Retinal pigment epithelial cell (primary cell): Measurements from ENCODE around the gene CELSR2.
"Not testable (repeated sequence)": the region's sequence is repeated elsewhere in the genome, so short reads cannot be mapped to it uniquely, and the experiment has no call there.

Experiments used
- DNase-seq: peaks from one replicate; pipeline ENCODE4 v3.0.0-alpha.2; 2010; ENCODE audit warnings: low read depth
- H3K4me3 ChIP-seq: 2 replicates; pipeline ENCODE4 v1.5.1; 2011; ENCODE audit warnings: mild to moderate bottlenecking, low read length, control low read depth, moderate library complexity
- CTCF ChIP-seq: conservative IDR thresholded peaks from 2 replicates; pipeline ENCODE4 v1.5.1; 2011; ENCODE audit warnings: low read depth, low read length, control low read depth, inconsistent platforms

Gene CELSR2

DNA sequence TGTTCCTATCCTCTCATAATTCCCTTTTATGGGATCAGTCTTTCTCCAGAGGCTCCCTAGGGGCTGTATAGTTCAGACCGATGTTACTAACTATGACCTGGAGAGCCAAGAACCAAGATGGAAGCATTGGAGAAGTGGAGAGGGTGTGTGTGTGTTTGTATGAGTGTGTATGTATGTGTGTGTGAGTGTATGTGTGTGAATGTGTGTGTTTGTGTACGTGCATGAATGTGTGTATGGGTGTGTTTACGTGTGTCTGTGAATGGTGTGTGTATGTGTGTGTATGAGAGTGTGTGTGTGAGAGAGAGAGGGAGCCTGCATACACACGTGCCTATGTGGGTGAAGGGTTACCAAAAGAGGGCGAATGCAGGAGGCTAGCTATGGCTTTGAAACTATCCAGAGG, 52.5 kb downstream of the CELSR2 start:
- TF ChIP-seq CTCF, result no peak
- H3K4me3 ChIP-seq, result no peak overlapping the region
- no peak for DNase-seq

GRCh38 chr1:109304226-109304920, 55.0 kb downstream of the CELSR2 start:
- no peak for DNase-seq
- H3K4me3 ChIP-seq, result no peak overlapping the region
- no peak for TF ChIP-seq CTCF

GRCh38 chr1:109305991-109306390, 56.7 kb downstream of the CELSR2 start:
- peak; percentile 11 for TF ChIP-seq CTCF

GRCh38 chr1:109306832-109307273, 57.5 kb downstream of the CELSR2 start, which contains the start of gene MYBPHL:
MYBPHL (minus strand) TSS chr1:109307011; CDS start chr1:109306991, 20 bp downstream.
- peak; percentile 38 for DNase-seq
- TF ChIP-seq CTCF, result no peak

More at GRCh38 chr1:109305991-109306390, 56.7 kb downstream of the CELSR2 start:
- peak; percentile 46 for DNase-seq
- H3K4me3 ChIP-seq, result not testable (repeated sequence)

GRCh38 chr1:109307274-109308021, 58.1 kb downstream of the CELSR2 start:
- TF ChIP-seq CTCF, result no peak
- DNase-seq, result peak; percentile 79

More at GRCh38 chr1:109306832-109307273, 57.5 kb downstream of the CELSR2 start, which contains the start of gene MYBPHL:
- H3K4me3 ChIP-seq, result peak within 1 kb of the TSS; percentile 3

GRCh38 chr1:109309347-109309746, 60.0 kb downstream of the CELSR2 start:
- no peak overlapping the region for H3K4me3 ChIP-seq
- no peak for DNase-seq
- no peak for TF ChIP-seq CTCF

More at GRCh38 chr1:109307274-109308021, 58.1 kb downstream of the CELSR2 start:
- H3K4me3 ChIP-seq, result peak overlapping the region; percentile 3
